Tibial artery (tissue), 4 donors: ENCODE results near the gene MAST4.

Source experiments
- DNase-seq, 2 donors: peaks; one replicate each; pipeline ENCODE4 v3.0.0-alpha.2; 2019
- H3K27ac ChIP-seq, 2 donors: fragments of 200-600 bp; sonication (generic) in 1 of 2; 1 replicate in 1 of 2; 2 replicates in 1 of 2; pipeline ENCODE4 v1.5.1; 2018 to 2019; ENCODE audit warnings: mild to moderate bottlenecking in 1 of 2
- H3K27me3 ChIP-seq, 2 donors: fragments of 200-600 bp; sonication (generic) in 1 of 2; one replicate each; pipeline versions ENCODE4 v1.5.1 to v1.6.0; 2016 to 2019
- H3K36me3 ChIP-seq, 3 donors: fragments of 200-600 bp; sonication (generic) in 2 of 3; one replicate each; pipeline ENCODE4 v1.5.1; 2016 to 2019; ENCODE audit warnings: mild to moderate bottlenecking in 2 of 3
- H3K4me1 ChIP-seq, 4 donors: fragments of 200-600 bp; sonication (generic) in 2 of 4; 1 replicate in 3 of 4; 2 replicates in 1 of 4; pipeline ENCODE4 v1.5.1; 2016 to 2019
- H3K4me3 ChIP-seq, 2 donors: fragments of 200-600 bp; sonication (generic) in 1 of 2; 1 replicate in 1 of 2; 2 replicates in 1 of 2; pipeline ENCODE4 v1.5.1; 2018 to 2019; ENCODE audit warnings: mild to moderate bottlenecking in 2 of 2
- H3K9me3 ChIP-seq, 3 donors: fragments of 200-600 bp; sonication (generic) in 1 of 3; one replicate each; pipeline ENCODE4 v1.5.1; 2016 to 2019
- intact Hi-C: fragments of 100-400 bp; cut with DNase I; formaldehyde crosslinking; loops from one replicate; pipeline ENCODE4 v1.15.0; 2023; ENCODE audit warnings: low total_unique reads
- TF ChIP-seq, protein P1 (sequence below), 2 experiments: fragments of 200-600 bp in 1 of 2; fragments of 450-650 bp in 1 of 2; IDR thresholded peaks; one replicate each; pipeline ENCODE4 v1.5.1; 2017 to 2019; ENCODE audit warnings: antibody characterized with exemption in 2 of 2, mild to moderate bottlenecking in 1 of 2, moderate library complexity in 1 of 2

Gene MAST4

DNA sequence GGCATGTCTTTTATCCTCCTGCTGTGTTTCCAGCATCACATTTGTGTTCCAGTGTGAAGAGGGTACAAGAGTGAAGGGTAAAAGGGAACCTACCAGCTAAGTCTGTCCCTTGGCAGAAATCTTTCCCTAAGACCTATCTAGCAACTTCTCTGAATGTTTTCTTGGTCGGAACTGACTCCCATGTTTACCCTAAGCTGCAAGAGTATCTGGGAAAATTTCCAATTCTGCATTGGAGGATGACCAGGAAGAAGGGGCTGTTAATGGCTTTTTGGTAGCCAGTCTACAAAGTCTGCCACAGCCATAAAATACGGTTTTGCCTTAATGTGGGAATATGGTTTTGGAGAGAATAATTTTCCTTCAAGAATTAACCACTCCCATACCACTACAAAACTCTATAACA lies 75.1 kb downstream of the MAST4 start:
- TF ChIP-seq, protein P1, sequence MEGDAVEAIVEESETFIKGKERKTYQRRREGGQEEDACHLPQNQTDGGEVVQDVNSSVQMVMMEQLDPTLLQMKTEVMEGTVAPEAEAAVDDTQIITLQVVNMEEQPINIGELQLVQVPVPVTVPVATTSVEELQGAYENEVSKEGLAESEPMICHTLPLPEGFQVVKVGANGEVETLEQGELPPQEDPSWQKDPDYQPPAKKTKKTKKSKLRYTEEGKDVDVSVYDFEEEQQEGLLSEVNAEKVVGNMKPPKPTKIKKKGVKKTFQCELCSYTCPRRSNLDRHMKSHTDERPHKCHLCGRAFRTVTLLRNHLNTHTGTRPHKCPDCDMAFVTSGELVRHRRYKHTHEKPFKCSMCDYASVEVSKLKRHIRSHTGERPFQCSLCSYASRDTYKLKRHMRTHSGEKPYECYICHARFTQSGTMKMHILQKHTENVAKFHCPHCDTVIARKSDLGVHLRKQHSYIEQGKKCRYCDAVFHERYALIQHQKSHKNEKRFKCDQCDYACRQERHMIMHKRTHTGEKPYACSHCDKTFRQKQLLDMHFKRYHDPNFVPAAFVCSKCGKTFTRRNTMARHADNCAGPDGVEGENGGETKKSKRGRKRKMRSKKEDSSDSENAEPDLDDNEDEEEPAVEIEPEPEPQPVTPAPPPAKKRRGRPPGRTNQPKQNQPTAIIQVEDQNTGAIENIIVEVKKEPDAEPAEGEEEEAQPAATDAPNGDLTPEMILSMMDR (IDR thresholded peaks at IDR 0.05), result no peak
- peaks cover 0 to 7% of the 10 kb centered on the region in 2 donors for H3K27me3 ChIP-seq
- no peaks in the 10 kb centered on the region for H3K36me3 ChIP-seq
- H3K4me3 ChIP-seq, result no peak overlapping the region
- no peak overlapping the region for H3K27ac ChIP-seq
- H3K4me1 ChIP-seq, result no peaks in the 10 kb centered on the region
- H3K9me3 ChIP-seq, result no peaks in the 10 kb centered on the region
- intact Hi-C loops, result no loop called here
- DNase-seq, result no peak

- Histone ChIP-seq H3K4me3 (no peak overlapping the region), H3K4me1 (no peaks in the 10 kb centered on the region), H3K27me3 (peaks cover 0 to 2% of the 10 kb centered on the region in 2 donors), H3K9me3 (no peaks in the 10 kb centered on the region), H3K27ac (no peak overlapping the region), H3K36me3 (no peaks in the 10 kb centered on the region)
- intact Hi-C loops, result no loop called here
- TF ChIP-seq, protein P1 (IDR thresholded peaks at IDR 0.05), result no peak
- no peak for DNase-seq
Measured at GRCh38 chr5:66674802-66675201, 78.6 kb downstream of the MAST4 start.

GRCh38 chr5:66675406-66675805 lies 79.2 kb downstream of the MAST4 start:
- Histone ChIP-seq H3K36me3 (no peaks in the 10 kb centered on the region), H3K4me3 (no peak overlapping the region), H3K4me1 (no peaks in the 10 kb centered on the region), H3K27me3 (peaks cover 0 to 2% of the 10 kb centered on the region in 2 donors), H3K27ac (no peak overlapping the region), H3K9me3 (no peaks in the 10 kb centered on the region)
- intact Hi-C loops, result no loop called here
- no peak for DNase-seq
- TF ChIP-seq, protein P1 (IDR thresholded peaks at IDR 0.05), result no peak

GRCh38 chr5:66680221-66680620 lies 84.0 kb downstream of the MAST4 start:
- no peak for DNase-seq
- Histone ChIP-seq H3K4me1 (no peaks in the 10 kb centered on the region), H3K27me3 (no peaks in the 10 kb centered on the region), H3K27ac (no peak overlapping the region), H3K4me3 (no peak overlapping the region), H3K36me3 (no peaks in the 10 kb centered on the region), H3K9me3 (no peaks in the 10 kb centered on the region)
- intact Hi-C loops, result no loop called here
- TF ChIP-seq, protein P1 (IDR thresholded peaks at IDR 0.05), result no peak

DNA sequence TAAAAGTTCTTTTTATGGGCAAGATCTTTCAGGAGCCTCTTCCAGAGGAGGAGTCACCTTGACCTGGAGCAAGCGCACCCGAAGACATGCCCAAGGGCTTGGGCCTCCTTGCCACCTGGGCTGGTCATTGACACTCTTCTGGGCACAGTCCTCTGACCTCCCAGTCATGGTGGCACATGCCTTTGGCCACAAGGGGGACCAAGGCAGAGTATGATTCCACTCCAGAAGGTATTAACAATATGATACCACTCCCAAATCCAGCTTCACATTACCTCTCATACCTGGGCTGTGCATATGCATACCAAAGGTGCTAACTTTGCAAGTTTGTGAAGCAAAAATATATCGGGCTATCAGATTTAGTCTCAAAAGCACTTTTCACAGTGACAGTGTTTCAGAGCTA lies 84.6 kb downstream of the MAST4 start:
- TF ChIP-seq, protein P1 (IDR thresholded peaks at IDR 0.05), result no peak
- intact Hi-C loops, result no loop called here
- no peaks in the 10 kb centered on the region for H3K36me3 ChIP-seq
- no peaks in the 10 kb centered on the region for H3K4me1 ChIP-seq
- H3K4me3 ChIP-seq, result no peak overlapping the region
- no peaks in the 10 kb centered on the region for H3K9me3 ChIP-seq
- H3K27me3 ChIP-seq, result no peaks in the 10 kb centered on the region
- no peak for DNase-seq
- no peak overlapping the region for H3K27ac ChIP-seq

DNA sequence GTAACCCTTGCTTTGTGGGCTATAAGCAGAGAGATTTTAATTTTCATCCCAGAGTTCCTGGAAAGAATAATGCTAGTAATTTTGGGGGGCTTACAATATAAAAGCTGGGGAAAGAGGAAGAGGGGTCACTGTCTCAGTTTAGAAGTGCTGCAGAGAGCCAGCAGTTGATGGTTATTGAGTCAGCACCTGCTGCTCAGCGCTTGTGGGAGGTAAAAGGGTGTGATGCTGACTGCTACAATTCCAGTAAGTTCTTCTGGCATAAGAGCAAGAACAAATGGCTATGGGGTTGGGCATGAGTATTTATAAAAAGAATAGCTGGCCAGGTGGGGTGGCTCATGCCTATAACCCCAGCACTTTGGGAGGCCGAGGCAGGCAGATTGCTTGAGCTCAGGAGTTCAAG lies 88.5 kb downstream of the MAST4 start:
- TF ChIP-seq, protein P1 (IDR thresholded peaks at IDR 0.05), result no peak
- Histone ChIP-seq H3K9me3 (no peaks in the 10 kb centered on the region), H3K27ac (no peak overlapping the region), H3K27me3 (no peaks in the 10 kb centered on the region), H3K36me3 (no peaks in the 10 kb centered on the region), H3K4me1 (no peaks in the 10 kb centered on the region), H3K4me3 (no peak overlapping the region)
- intact Hi-C loops, result no loop called here
- DNase-seq, result no peak
